ENCODE results near the gene RCOR1. TPM values are rescaled to one million over a fixed set of nuclear protein-coding genes. Genes with fewer than 3 reads are reported as not detected.
A peak's percentile ranks its signal among the peaks of the same experiment; 100 is the strongest.
"Not testable (repeated sequence)": the region's sequence is repeated elsewhere in the genome, so short reads cannot be mapped to it uniquely, and the experiment has no call there.

RCOR1 gene
- total RNA-seq, 2 donors from 2014 or later: 19.5 to 21.3 TPM

- Mint-ChIP-seq H3K36me3 (ENCODE audit: insufficient read depth in 2 of 2) (no peaks in the 10 kb centered on the region), H3K4me1 (ENCODE audit: low read depth) (peaks cover 13% of the 10 kb centered on the region), H3K4me3 (no peak overlapping the region), H3K27ac (no peak overlapping the region), H3K27me3 (ENCODE audit: low read depth) (no peaks in the 10 kb centered on the region), H3K9me3 (no peaks in the 10 kb centered on the region)
- no peak for ATAC-seq (replicated peaks in 1 of 2)
- DNase-seq: no peak
Observed at GRCh38 chr14:102758087-102758486, 165.6 kb downstream of the RCOR1 start.

GRCh38 chr14:102759456-102760187 is 167.2 kb downstream of the RCOR1 start:
- no peaks in the 10 kb centered on the region for H3K27me3 Mint-ChIP-seq (ENCODE audit: low read depth)
- H3K27ac Mint-ChIP-seq: no peak overlapping the region
- DNase-seq: no peak
- H3K9me3 Mint-ChIP-seq: no peaks in the 10 kb centered on the region
- ATAC-seq (replicated peaks in 1 of 2): no peak
- no peak overlapping the region for H3K4me3 Mint-ChIP-seq
- H3K4me1 Mint-ChIP-seq (ENCODE audit: low read depth): peaks cover 6% of the 10 kb centered on the region
- no peaks in the 10 kb centered on the region for H3K36me3 Mint-ChIP-seq (ENCODE audit: insufficient read depth in 2 of 2)

- Mint-ChIP-seq H3K4me3 (no peak overlapping the region), H3K27ac (no peak overlapping the region), H3K9me3 (no peaks in the 10 kb centered on the region), H3K27me3 (ENCODE audit: low read depth) (no peaks in the 10 kb centered on the region), H3K4me1 (ENCODE audit: low read depth) (no peaks in the 10 kb centered on the region), H3K36me3 (ENCODE audit: insufficient read depth in 2 of 2) (no peaks in the 10 kb centered on the region)
- DNase-seq (no peak), ATAC-seq (replicated peaks in 1 of 2) (no peak)
Observed at GRCh38 chr14:102760496-102761193, 168.2 kb downstream of the RCOR1 start.

- Mint-ChIP-seq H3K4me1 (ENCODE audit: low read depth) (no peaks in the 10 kb centered on the region), H3K27me3 (ENCODE audit: low read depth) (no peaks in the 10 kb centered on the region), H3K4me3 (no peak overlapping the region), H3K9me3 (no peaks in the 10 kb centered on the region), H3K36me3 (ENCODE audit: insufficient read depth in 2 of 2) (no peaks in the 10 kb centered on the region), H3K27ac (no peak overlapping the region)
- ATAC-seq (replicated peaks in 1 of 2) (no peak), DNase-seq (no peak)
Observed at GRCh38 chr14:102761206-102761605, 168.8 kb downstream of the RCOR1 start.

- Mint-ChIP-seq H3K27me3 (ENCODE audit: low read depth) (no peaks in the 10 kb centered on the region), H3K4me3 (no peak overlapping the region), H3K4me1 (ENCODE audit: low read depth) (peaks cover 15% of the 10 kb centered on the region), H3K27ac (no peak overlapping the region), H3K9me3 (no peaks in the 10 kb centered on the region), H3K36me3 (ENCODE audit: insufficient read depth in 2 of 2) (no peaks in the 10 kb centered on the region)
- DNase-seq (no peak), ATAC-seq (replicated peaks in 1 of 2) (peak in 1 of 2 donors; percentile 58)
Observed at GRCh38 chr14:102764220-102764671, 171.8 kb downstream of the RCOR1 start.

GRCh38 chr14:102765770-102766169 is 173.3 kb downstream of the RCOR1 start:
- not testable (repeated sequence) for H3K27ac Mint-ChIP-seq; H3K4me3 Mint-ChIP-seq; ATAC-seq (replicated peaks in 1 of 2); H3K9me3 Mint-ChIP-seq; DNase-seq; H3K27me3 Mint-ChIP-seq (ENCODE audit: low read depth); H3K36me3 Mint-ChIP-seq (ENCODE audit: insufficient read depth in 2 of 2)
- H3K4me1 Mint-ChIP-seq (ENCODE audit: low read depth): peaks cover 15% of the 10 kb centered on the region

- Mint-ChIP-seq H3K4me3 (no peak overlapping the region), H3K4me1 (ENCODE audit: low read depth) (peaks cover 23% of the 10 kb centered on the region), H3K27me3 (ENCODE audit: low read depth) (no peaks in the 10 kb centered on the region), H3K36me3 (ENCODE audit: insufficient read depth in 2 of 2) (no peaks in the 10 kb centered on the region), H3K9me3 (no peaks in the 10 kb centered on the region), H3K27ac (no peak overlapping the region)
- ATAC-seq (replicated peaks in 1 of 2): peak; percentile 50 to 87
- DNase-seq: peak in 1 of 2 donors; percentile 19
Observed at GRCh38 chr14:102768223-102769048, 176.0 kb downstream of the RCOR1 start.

- H3K27me3 Mint-ChIP-seq (ENCODE audit: low read depth): no peaks in the 10 kb centered on the region
- ATAC-seq (replicated peaks in 1 of 2): no peak
- no peak for DNase-seq
- H3K4me1 Mint-ChIP-seq (ENCODE audit: low read depth): peaks cover 26% of the 10 kb centered on the region
- no peaks in the 10 kb centered on the region for H3K9me3 Mint-ChIP-seq
- no peaks in the 10 kb centered on the region for H3K36me3 Mint-ChIP-seq (ENCODE audit: insufficient read depth in 2 of 2)
- H3K4me3 Mint-ChIP-seq: no peak overlapping the region
- H3K27ac Mint-ChIP-seq: no peak overlapping the region
Observed at GRCh38 chr14:102769049-102769327, 176.5 kb downstream of the RCOR1 start.

- no peaks in the 10 kb centered on the region for H3K9me3 Mint-ChIP-seq
- H3K4me3 Mint-ChIP-seq: no peak overlapping the region
- no peaks in the 10 kb centered on the region for H3K36me3 Mint-ChIP-seq (ENCODE audit: insufficient read depth in 2 of 2)
- no peak overlapping the region for H3K27ac Mint-ChIP-seq
- ATAC-seq (replicated peaks in 1 of 2) (no peak), DNase-seq (no peak)
- H3K4me1 Mint-ChIP-seq (ENCODE audit: low read depth): peaks cover 39% of the 10 kb centered on the region
- no peaks in the 10 kb centered on the region for H3K27me3 Mint-ChIP-seq (ENCODE audit: low read depth)
Observed at GRCh38 chr14:102770147-102771123, 178.0 kb downstream of the RCOR1 start.

GRCh38 chr14:102771144-102771543 is 178.7 kb downstream of the RCOR1 start:
- no peaks in the 10 kb centered on the region for H3K27me3 Mint-ChIP-seq (ENCODE audit: low read depth)
- H3K27ac Mint-ChIP-seq: no peak overlapping the region
- no peaks in the 10 kb centered on the region for H3K9me3 Mint-ChIP-seq
- DNase-seq (no peak), ATAC-seq (replicated peaks in 1 of 2) (no peak)
- no peaks in the 10 kb centered on the region for H3K36me3 Mint-ChIP-seq (ENCODE audit: insufficient read depth in 2 of 2)
- H3K4me1 Mint-ChIP-seq (ENCODE audit: low read depth): peaks cover 46% of the 10 kb centered on the region
- no peak overlapping the region for H3K4me3 Mint-ChIP-seq

- DNase-seq (no peak), ATAC-seq (replicated peaks in 1 of 2) (no peak)
- Mint-ChIP-seq H3K4me3 (peak overlapping the region in 1 of 2 donors; percentile 7), H3K27me3 (ENCODE audit: low read depth) (no peaks in the 10 kb centered on the region), H3K9me3 (no peaks in the 10 kb centered on the region), H3K36me3 (ENCODE audit: insufficient read depth in 2 of 2) (no peaks in the 10 kb centered on the region), H3K4me1 (ENCODE audit: low read depth) (peaks cover 50% of the 10 kb centered on the region), H3K27ac (no peak overlapping the region)
Observed at GRCh38 chr14:102772781-102773570, 180.5 kb downstream of the RCOR1 start.

All from activated T-cell treated with anti-CD3 and anti-CD28 coated beads, Interleukin-2, amount 50 U/mL, for 72 hours (primary cell).